Vagina (tissue), 2 donors: ENCODE data around the gene TLE5.

Experiments used
- POLR2A ChIP-seq, 2 donors: fragments of 450-650 bp; IDR thresholded peaks; one replicate each; pipeline ENCODE4 v1.6.1; 2017; ENCODE audit warnings: antibody characterized with exemption in 2 of 2, mild to moderate bottlenecking in 2 of 2, moderate library complexity in 2 of 2
- POLR2AphosphoS5 ChIP-seq, 2 donors: sonication (generic); formaldehyde crosslinking; IDR thresholded peaks; one replicate each; pipeline ENCODE4 v1.9.0; 2017; ENCODE audit warnings: antibody characterized with exemption in 2 of 2, mild to moderate bottlenecking in 2 of 2, low read depth in 1 of 2; ENCODE audit not compliant: insufficient read depth in 1 of 2
- TF ChIP-seq, protein P1 (sequence below), 3 experiments: fragments of 450-650 bp in 2 of 3; fragments of 200-600 bp in 1 of 3; sonication (generic) in 1 of 3; IDR thresholded peaks; one replicate each; pipeline ENCODE4 v1.5.1; 2017 to 2019; ENCODE audit warnings: antibody characterized with exemption in 3 of 3, mild to moderate bottlenecking in 2 of 3, moderate library complexity in 2 of 3

DNA sequence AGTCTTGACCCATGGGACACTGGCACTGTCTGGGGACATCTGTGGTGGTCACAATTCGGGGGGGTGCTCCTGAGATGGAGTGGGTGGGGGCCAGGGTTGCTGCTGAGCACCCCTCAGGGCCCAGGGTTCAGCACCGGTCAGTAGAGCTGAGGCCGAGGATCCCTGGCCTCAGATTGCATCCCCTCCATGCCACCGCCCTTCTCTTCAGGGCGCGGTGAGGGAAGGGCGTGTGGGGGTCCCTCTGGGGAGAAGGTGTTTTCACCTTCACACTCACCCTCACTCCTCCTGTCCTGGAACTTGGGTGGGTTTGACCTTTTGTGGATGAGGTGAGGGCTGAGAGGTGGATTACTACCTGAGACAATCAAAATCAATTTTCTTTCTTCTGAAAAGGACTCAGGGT lies 45.4 kb upstream of the TLE5 start:
- TF ChIP-seq, protein P1, sequence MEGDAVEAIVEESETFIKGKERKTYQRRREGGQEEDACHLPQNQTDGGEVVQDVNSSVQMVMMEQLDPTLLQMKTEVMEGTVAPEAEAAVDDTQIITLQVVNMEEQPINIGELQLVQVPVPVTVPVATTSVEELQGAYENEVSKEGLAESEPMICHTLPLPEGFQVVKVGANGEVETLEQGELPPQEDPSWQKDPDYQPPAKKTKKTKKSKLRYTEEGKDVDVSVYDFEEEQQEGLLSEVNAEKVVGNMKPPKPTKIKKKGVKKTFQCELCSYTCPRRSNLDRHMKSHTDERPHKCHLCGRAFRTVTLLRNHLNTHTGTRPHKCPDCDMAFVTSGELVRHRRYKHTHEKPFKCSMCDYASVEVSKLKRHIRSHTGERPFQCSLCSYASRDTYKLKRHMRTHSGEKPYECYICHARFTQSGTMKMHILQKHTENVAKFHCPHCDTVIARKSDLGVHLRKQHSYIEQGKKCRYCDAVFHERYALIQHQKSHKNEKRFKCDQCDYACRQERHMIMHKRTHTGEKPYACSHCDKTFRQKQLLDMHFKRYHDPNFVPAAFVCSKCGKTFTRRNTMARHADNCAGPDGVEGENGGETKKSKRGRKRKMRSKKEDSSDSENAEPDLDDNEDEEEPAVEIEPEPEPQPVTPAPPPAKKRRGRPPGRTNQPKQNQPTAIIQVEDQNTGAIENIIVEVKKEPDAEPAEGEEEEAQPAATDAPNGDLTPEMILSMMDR (IDR thresholded peaks at IDR 0.05): no peak
- TF ChIP-seq POLR2AphosphoS5 (IDR thresholded peaks at IDR 0.05; ENCODE audit: insufficient read depth in 1 of 2, low read depth in 1 of 2) (no peak), POLR2A (IDR thresholded peaks at IDR 0.05) (no peak)
